Liver (tissue), 3 donors: ENCODE measurements around the gene ZNF143.

Experiments used
- EGR1 ChIP-seq, 2 donors: IDR thresholded peaks; 2 replicates each; pipeline ENCODE4 v1.6.1; 2016 to 2018; ENCODE audit warnings: antibody characterized with exemption in 2 of 2, low read depth in 2 of 2
- FOXA1 ChIP-seq: IDR thresholded peaks from 2 replicates; pipeline ENCODE4 v1.6.1; 2016; ENCODE audit warnings: antibody characterized with exemption
- FOXA2 ChIP-seq: IDR thresholded peaks from 2 replicates; pipeline ENCODE4 v1.6.1; 2016; ENCODE audit warnings: antibody characterized with exemption
- HNF4A ChIP-seq, 2 donors: conservative IDR thresholded peaks; 2 replicates each; pipeline ENCODE4 v1.6.1; 2016; ENCODE audit warnings: antibody characterized with exemption in 2 of 2, mild to moderate bottlenecking in 2 of 2
- SP1 ChIP-seq: IDR thresholded peaks from 2 replicates; pipeline ENCODE4 v1.6.1; 2018; ENCODE audit warnings: antibody characterized with exemption, mild to moderate bottlenecking
- TAF1 ChIP-seq: conservative IDR thresholded peaks from 2 replicates; pipeline ENCODE4 v1.6.1; 2016; ENCODE audit warnings: antibody characterized with exemption, mild to moderate bottlenecking
- TF ChIP-seq, protein P1 (sequence below): fragments of 150-350 bp; IDR thresholded peaks from 2 replicates; pipeline ENCODE4 v1.5.1; 2017; ENCODE audit warnings: improper control_type of control experiment, low read depth, low read length; ENCODE audit not compliant: missing input control
- TF ChIP-seq, protein P2 (sequence below): IDR thresholded peaks from 2 replicates; pipeline ENCODE4 v1.6.1; 2016; ENCODE audit warnings: antibody characterized with exemption, mild to moderate bottlenecking
- donor health status: healthy.
- donor health status: healthy.

DNA sequence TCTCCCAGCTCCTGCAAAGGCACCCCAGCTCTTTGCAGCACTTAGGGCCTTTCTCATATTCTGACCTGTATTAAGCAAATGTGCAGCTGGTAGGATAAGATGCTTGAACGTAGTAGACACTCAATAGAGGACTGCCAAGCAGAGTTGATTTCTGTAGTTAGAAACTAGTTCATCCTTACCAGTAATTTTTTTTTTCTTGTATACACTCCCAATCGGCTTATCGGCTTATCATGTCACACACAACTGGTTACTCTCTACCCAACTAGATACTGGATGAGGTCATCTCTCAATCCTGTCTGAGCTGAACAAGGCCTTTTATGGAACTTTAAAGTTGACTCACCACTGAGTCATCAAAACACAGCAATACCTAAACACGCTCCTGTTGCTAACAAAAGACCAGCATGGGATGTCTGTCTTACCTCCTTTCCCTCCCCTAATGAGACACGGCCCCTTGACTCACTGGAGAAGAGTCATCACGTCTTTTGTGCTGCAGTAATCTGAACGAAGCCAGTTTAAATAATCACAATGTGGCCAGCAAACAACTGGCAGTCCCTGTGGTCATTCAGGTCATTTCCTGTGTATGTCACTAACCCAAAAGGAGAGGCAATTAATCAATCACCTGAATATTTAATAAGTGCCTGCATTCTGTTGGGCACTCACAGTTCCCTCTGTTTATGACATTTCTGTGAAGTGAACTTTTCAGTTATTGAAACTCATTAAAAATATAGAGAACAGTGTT, 105.2 kb downstream of the ZNF143 start:
- TF ChIP-seq, protein P1, sequence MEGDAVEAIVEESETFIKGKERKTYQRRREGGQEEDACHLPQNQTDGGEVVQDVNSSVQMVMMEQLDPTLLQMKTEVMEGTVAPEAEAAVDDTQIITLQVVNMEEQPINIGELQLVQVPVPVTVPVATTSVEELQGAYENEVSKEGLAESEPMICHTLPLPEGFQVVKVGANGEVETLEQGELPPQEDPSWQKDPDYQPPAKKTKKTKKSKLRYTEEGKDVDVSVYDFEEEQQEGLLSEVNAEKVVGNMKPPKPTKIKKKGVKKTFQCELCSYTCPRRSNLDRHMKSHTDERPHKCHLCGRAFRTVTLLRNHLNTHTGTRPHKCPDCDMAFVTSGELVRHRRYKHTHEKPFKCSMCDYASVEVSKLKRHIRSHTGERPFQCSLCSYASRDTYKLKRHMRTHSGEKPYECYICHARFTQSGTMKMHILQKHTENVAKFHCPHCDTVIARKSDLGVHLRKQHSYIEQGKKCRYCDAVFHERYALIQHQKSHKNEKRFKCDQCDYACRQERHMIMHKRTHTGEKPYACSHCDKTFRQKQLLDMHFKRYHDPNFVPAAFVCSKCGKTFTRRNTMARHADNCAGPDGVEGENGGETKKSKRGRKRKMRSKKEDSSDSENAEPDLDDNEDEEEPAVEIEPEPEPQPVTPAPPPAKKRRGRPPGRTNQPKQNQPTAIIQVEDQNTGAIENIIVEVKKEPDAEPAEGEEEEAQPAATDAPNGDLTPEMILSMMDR: no peak
- TF ChIP-seq EGR1 (IDR thresholded peaks at IDR 0.05; ENCODE audit: low read depth in 2 of 2) (no peak), HNF4A (conservative IDR thresholded peaks at IDR 0.05) (peak; percentile 42 to 54), SP1 (peak; percentile 81), TAF1 (peak; percentile 67), FOXA2 (no peak), FOXA1 (no peak)
- TF ChIP-seq, protein P2, sequence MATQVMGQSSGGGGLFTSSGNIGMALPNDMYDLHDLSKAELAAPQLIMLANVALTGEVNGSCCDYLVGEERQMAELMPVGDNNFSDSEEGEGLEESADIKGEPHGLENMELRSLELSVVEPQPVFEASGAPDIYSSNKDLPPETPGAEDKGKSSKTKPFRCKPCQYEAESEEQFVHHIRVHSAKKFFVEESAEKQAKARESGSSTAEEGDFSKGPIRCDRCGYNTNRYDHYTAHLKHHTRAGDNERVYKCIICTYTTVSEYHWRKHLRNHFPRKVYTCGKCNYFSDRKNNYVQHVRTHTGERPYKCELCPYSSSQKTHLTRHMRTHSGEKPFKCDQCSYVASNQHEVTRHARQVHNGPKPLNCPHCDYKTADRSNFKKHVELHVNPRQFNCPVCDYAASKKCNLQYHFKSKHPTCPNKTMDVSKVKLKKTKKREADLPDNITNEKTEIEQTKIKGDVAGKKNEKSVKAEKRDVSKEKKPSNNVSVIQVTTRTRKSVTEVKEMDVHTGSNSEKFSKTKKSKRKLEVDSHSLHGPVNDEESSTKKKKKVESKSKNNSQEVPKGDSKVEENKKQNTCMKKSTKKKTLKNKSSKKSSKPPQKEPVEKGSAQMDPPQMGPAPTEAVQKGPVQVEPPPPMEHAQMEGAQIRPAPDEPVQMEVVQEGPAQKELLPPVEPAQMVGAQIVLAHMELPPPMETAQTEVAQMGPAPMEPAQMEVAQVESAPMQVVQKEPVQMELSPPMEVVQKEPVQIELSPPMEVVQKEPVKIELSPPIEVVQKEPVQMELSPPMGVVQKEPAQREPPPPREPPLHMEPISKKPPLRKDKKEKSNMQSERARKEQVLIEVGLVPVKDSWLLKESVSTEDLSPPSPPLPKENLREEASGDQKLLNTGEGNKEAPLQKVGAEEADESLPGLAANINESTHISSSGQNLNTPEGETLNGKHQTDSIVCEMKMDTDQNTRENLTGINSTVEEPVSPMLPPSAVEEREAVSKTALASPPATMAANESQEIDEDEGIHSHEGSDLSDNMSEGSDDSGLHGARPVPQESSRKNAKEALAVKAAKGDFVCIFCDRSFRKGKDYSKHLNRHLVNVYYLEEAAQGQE: peak; percentile 71
